ENCODE data around the gene EMILIN1.
A peak's percentile ranks its signal among the peaks of the same experiment; 100 is the strongest.

The EMILIN1 gene

GRCh38 chr2:27127883-27128667 lies 49.7 kb downstream of the EMILIN1 start:
- no peak for DNase-seq

GRCh38 chr2:27128668-27129571 lies 50.5 kb downstream of the EMILIN1 start:
- DNase-seq, result no peak

- no peak for DNase-seq
Observed at GRCh38 chr2:27130396-27130795, 52.0 kb downstream of the EMILIN1 start.

GRCh38 chr2:27131429-27131828 lies 53.0 kb downstream of the EMILIN1 start:
- no peak for DNase-seq

GRCh38 chr2:27133195-27133875 lies 54.9 kb downstream of the EMILIN1 start:
- DNase-seq, result no peak

- DNase-seq, result peak; percentile 94 to 98 (median 97)
Observed at GRCh38 chr2:27133905-27134780, 55.7 kb downstream of the EMILIN1 start, which contains the start of gene PREB. Gene PREB, minus strand, starts transcription at chr2:27134636. Its CDS starts 215 bp downstream, at chr2:27134421.

- no peak for DNase-seq
Observed at GRCh38 chr2:27134781-27135477, 56.5 kb downstream of the EMILIN1 start.

DNA sequence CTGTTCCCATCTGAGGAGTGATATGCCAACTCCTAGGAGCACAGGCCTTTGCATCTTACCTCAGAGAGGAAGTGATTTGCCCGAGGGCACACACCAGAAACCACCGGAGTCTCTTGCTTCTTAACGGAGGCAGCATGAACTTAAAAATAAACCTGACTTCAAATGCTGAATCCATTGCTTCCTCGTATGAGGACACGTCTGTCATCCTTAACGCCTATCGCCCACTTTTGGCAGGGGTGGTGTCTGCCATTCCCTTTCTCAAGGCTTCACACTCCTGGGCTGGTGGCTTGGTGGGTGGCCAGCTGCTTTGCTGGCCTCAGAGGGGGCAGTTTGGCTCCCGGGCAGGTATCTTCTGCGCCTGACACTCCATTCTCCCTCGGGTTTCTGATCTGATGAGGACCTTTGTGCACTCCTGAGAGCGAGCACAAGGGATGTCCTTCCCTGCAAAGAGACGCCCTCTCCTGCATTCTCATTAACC lies 57.1 kb downstream of the EMILIN1 start:
- DNase-seq, result no peak
